GM21447 (cell line): Measurements from ENCODE around the gene MKKS.
A peak's percentile ranks its signal among the peaks of the same experiment; 100 is the strongest.
"Not testable (repeated sequence)": the region's sequence is repeated elsewhere in the genome, so short reads cannot be mapped to it uniquely, and the experiment has no call there.

ENCODE experiments used
- ATAC-seq: cut with Tn5 transposase; IDR thresholded peaks from one replicate; pipeline ENCODE4 v1.9.1; 2021; ENCODE audit not compliant: unreplicated experiment

The MKKS gene

DNA sequence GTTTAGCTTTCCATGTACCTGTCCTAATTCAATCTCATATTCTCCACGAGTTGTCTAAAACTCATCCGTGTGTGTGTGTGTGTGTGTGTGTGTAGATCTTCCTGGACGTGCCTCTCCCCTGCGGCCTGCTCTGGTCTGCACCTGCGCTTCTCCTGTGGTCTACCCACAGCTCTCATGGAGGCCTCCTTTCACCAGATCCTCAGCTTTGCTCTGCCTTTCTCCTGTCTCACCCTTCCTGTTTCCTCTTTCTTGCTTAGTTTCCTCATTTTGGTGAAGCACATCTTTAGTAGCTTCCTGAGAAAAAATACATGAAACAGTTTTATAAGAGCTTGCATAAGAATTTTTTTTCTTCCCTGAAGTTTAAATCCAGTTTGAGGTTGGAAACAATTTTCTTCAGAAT, 19.2 kb upstream of the MKKS start:
- ATAC-seq, result peak; percentile 96

DNA sequence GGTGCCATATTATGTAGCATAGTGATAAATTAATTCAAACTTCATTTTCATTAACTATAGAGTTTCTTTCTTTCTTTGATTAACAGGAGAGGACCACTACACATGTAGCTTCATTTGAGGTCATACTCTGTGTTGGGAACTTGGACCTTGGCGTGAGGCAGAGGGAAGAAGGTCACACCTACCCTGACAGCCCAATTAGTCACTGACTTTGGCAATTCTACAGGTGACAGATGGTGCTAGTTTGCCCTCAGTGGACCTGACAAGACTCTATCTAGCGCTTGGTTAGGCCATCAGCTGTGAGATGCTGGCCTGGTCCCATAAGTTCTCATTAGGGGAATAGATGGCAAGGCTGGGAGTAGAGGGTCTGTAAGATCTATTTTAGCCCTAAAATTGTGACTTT, 15.2 kb upstream of the MKKS start:
- no peak for ATAC-seq

DNA sequence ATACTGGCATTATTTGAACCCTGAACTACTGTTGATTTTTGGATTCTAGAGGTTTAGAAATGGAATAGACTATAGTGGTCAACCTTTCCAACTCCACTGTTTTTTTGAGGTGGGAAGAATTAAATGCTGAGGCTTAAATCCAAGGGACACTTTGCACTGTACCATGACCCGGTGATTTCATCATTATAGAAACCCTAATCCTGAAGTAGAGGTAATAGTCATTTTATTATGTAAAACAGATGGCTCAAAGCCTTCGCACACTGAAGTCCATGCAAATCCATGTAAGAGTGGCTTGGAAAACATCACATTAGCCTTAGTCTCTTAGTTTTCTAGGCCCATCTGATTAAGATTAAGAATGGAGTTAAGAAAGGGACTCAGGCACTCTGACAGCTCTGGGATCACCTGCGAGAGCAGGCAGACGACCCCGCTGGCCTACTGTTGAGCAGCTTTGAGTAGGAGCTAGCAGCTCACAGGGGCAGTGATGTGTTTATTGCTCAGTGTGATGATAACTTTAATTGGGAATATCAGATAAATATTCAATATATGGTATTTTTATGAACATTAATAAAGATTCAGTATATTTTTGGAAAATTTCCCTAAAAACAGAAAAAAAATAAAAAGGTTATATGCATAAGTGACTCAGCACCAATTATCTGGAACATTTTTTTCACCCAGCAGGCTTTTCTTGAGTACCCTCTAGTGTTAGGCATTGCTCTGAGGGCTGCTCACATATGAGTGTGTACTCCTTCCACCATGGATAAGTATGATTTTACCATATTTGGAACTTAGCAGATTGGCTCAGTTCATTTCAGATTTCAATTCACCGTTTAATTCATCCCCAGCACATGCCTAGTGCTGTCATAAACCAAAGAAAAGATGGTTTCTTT, 14.5 kb upstream of the MKKS start:
- ATAC-seq, result no peak

DNA sequence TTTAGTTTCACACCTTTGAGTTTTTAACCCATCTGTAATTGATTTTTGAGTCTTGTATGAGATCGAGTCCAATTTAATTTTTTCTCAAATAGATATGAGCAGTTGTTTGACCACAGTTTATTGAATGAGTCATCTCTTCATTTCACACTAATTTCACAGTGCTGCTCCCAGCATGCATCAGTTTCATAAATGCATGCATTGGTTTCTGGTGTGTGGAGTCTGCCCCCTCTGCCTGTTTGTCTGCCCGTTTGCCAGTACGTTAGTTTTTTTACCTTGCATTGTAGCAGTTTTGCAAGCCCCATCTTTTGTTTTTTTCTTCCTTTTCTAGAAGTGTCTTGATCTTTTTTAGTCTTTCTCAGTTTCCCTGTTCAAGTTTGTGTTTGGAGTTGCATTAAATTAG, 13.0 kb upstream of the MKKS start:
- ATAC-seq, result peak; percentile 97

DNA sequence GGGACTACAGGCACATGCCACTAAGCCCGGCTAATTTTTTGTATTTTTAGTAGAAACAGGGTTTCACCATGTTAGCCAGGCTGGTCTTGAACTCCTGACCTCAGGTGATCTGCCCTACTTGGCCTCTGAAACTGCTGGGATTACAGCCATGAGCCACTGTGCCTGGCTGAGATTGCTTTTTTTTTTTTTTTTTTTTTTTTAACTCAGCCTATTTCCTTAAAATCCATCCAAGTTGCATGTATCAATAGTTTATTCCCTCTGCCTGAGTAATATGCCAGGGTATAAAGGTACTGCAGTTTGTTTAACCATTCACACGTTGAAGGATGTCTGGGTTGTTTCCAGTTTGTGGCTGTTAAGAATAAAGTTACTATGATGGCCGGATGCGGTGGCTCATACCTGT, 11.7 kb upstream of the MKKS start:
- no peak for ATAC-seq

DNA sequence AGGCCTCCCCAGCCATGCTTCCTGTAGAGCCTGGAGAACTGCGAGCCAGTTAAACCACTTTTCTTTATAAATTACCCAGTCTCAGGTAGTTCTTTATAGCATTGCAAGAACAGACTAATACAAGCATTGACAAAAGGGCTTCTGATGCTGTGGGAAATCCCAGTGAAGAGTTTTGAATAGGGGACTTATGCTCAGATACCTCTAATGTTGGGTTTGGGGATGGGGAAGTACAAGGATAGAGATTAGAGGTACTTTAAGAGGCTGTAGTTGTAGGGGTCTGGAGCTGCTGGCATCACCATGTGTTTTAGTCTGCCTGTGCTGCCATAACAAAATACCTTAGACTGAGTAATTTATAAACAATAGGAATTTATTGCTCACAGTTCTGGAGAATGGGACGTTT, 9.9 kb upstream of the MKKS start:
- ATAC-seq, result no peak

DNA sequence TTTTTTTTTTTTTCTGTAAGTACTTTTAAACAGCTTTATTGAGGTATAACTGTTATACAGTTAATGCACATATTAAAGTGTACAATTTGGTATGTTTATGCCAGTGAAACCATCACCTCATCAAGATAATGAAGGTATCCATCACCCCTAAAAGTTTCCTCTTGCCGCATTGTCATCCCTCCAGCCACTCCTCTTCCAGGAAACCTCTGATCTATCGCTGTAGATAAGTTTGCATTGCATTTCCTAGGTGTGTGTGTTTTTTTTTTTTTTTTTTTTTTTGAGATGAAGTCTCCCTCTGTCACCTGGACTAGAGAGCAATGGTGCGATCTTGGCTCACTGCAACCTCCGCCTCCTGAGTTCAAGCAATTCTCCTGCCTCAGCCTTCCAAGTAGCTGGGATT, 4.2 kb upstream of the MKKS start:
- no peak for ATAC-seq

DNA sequence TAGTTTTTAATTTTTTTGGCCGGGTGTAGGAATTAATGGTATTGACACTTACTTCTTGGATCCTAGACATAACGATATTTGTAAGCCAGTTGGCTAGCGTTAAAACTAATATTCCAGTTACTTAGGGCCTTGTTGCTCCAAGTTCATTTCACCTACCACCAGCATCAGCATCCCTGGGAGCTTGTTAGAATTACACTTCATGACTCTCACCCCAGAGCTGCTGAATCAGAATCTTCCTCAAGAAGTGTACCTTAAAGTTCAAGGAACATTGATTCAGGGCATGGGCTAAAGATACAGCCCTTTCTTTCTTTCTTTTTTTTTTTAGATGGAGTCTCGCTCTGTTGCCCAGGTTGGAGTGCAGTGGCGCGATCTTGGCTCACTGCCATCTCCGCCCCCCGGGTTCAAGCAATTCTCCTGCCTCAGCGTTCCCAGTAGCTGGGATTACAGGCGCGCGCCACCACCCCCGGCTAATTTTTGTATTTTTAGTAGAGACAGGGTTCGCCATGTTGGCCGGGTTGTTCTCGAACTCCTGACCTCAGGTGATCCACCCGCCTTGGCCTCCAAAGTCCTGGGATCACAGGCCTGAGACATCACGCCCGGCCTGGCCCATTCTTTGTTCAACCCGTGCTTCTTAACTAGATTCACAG, 2.2 kb upstream of the MKKS start:
- no peak for ATAC-seq

DNA sequence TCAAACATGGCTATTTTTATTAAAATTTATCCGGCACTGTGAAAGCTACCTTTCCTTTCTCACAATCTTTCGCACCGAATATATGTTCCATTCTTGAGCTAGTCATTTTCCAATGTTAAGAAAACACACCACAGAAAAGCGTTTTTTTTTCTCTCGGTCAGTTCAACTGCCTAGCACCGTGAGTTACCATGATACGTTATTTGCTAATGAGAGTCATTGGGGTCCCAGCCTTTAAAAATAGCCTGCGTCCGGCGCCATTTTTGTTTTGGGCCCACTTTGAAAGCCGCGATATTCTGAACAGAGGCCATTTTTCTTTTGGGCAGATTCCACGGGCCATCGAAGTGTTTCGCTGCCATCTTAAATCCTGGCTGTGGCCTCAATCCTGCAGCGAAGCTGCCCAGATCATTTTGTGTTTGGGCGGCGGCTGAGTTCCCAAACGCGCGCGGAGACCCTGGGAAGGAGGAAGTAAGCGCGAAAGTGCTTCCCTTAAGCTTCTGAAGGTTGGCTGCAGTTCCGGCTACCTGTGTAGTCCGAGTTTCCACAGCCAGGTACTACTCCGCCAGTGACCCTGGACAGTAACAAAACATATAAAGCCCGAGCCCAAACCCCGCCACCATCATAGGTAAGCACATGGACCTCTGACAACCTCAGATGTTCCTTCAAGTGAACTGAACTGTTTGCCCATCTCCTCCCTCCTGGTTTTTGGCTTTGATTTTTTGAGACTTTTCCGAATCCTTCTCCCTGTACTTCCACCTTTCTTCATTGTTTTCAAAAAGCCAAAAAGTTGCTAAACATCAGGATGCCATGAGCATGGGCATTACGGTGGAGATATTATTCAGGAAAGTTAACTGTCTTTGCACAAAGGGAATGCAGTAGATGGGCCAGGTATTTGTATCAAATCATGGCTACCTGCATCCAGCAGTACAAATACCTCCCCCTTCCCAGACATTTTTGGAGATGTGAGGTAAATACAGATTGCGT, 1.1 kb upstream of the MKKS start, which contains the start of gene SLX4IP:
TSS of gene SLX4IP (plus strand) at position 474 of the 981 bp plus-strand sequence. CDS start 22,900 bp downstream, outside the sequence.
- ATAC-seq, result peak; percentile 64

DNA sequence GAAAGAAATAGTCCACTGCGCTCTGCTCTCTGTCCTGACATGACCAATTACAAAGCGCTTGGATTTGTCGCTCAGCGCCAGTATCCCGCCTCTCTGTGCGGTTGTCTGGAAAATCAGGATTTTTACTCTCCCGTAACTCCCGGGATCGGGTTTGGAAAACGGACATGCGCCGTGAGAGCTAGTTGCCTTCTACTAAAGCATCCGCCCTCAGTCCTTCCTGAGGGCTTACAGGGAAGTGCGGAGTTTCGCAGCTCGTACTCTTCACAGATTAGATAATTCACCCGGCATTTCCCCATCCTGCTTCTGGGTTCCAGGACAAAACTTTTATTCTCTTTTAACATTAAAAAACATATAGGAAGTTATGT, 427 bp upstream of the MKKS start:
- peak; percentile 48 for ATAC-seq

DNA sequence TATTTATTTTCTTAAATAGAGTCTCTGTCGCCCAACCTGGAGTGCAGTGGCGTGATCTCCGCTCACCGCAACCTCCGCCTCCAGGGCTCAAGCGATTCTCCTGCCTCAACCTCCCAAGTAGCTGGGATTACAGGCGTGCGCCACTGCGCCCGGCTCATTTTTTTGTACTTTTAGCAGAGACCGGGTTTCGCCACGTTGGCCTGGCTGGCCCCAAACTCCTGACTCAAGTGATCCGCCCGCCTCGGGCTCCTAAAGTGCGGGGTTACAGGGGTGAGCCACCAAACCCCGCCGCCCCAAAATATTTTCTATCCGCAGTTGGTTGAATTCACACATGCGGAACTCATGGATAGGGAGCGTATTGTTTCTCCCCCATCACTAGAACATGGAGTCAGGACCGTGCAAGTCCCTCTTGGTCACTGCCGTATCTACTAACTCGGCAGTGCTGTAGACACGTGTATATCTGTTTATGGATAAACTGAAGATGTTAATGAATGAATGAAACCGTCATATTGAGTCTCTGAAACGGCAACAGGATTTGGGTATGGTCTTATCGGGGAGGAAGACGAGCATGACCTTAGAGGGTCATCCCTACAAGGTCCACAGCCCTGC, 904 bp downstream of the MKKS start:
- ATAC-seq, result no peak

DNA sequence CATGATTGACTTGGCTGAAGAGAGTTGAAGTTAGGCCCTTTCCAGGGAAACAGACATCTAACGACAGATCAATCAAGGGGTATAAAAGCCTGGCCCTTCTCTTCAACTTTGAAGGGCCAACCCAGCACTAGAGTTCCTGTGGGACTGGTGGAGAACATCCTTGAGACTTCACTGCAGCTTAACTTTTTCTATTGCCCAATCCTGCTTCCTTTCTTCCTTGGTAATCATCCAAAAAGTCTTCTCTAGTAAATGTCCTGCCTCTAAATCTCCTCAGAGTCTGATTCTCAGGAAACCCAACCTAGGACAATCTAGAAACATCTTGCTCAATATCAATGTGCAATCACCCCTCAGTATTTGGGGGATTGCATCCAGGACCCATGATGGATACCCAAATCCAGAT, 1.9 kb downstream of the MKKS start:
- ATAC-seq, result no peak

DNA sequence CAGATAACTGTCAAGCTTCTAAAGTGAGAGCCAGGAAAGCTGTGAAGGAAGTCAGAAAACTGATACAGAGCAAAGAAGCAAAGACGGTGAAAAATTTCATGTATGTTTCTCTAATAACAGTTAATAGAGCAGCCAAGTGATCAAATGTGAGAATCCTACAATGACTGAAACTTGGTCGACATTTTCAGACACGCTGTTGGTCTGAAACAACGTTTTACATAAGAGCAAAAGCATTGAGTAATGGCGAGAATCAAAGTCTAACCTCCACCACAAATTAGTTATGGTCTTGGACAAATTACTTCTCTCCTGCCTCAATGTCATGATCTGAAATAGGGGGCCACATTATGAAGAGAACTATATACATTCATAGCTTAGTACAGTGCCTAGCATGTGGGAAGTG, 3.3 kb downstream of the MKKS start:
- ATAC-seq, result no peak

DNA sequence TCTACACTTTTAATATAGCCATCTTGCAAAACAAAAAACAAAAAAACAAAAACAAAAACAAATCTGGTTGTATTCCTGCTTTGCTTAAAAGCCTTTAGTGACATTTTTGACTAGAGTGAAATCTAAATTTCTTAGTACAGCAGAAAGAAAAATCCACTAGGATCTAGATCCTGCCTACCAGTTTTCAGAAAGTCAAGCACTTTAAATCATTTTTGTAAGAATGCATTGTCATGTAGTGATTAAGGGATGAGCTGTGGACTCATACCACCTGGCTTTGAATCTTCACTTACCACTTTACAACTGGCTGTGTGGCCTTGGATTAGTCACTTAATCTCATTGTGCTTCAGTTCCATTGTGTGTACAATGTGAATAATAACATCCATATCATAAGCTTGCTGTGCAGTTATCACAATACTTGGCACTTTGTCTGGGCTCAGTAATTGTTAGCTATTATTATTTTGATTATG, 4.0 kb downstream of the MKKS start:
- ATAC-seq, result no peak

DNA sequence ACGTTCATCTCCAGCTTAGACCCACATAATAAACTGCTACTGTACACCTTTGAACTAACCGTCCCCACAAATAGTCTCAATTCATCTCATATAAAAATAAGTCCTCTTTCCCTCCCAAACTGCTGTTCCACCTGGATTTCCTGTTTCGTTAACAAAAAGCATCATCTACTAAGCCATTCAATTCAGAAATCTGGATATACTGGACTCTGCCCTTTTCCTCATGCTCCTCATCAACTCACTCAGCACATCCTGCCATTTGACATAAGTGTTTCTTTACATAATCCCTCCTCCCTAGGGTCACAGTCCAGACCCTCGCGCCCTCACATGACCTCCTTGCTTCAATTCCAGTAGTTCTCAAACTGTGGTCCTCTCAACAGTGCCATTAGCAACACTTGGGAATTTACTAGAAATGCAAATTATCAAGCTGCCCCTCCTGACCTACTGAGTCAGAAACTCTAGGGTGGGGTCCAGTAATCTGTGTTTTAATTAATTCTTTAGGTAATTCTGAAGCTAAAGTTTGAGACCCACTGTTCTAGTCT, 4.5 kb downstream of the MKKS start:
- ATAC-seq, result no peak

DNA sequence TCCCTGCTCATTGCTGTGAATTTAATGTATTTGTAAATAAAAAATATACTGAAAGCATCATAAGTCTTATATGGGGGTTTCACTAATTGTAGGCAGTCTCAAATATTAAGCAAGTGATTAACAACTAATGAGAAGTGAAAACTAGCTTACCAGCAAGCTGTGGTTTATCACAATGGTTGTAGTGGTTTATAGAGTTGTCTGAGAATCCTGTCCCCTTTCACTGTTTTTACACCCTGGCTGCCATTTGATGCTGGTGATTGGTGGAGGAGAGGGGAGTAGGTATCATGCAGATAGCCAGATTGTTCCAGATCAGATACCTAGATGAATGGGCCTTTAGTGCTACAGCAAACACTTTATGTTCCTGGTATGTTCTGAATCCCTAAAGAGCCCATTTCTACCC, 6.0 kb downstream of the MKKS start:
- no peak for ATAC-seq

DNA sequence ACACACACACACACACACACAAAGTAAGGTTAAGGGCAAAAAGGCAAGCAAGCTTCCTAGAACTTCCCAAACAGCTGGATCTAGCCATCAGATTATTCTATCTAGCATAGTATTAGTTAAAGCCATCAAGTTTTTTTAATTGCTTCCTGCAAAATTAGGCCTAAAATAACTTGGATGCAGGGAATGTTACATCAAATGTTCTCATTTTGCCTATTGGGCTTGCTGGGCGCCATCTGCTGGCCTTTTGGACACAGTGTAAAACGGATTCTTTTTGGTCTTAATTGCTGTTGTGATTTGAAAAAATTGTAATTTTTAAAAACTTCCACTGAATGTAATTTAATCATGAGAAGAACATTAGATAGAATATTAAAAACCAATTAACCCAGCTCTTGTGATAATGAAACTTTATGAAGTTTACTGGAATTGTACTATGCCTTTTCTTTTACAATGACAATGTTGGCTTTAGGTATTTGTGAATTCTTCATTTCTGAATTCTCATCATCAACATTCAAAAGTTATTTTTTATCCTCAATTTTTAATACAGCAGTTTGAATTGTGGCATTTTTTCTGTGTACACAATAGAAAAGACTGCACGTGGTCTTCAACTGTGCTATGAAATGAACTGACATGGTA, 6.8 kb downstream of the MKKS start:
- ATAC-seq, result no peak

DNA sequence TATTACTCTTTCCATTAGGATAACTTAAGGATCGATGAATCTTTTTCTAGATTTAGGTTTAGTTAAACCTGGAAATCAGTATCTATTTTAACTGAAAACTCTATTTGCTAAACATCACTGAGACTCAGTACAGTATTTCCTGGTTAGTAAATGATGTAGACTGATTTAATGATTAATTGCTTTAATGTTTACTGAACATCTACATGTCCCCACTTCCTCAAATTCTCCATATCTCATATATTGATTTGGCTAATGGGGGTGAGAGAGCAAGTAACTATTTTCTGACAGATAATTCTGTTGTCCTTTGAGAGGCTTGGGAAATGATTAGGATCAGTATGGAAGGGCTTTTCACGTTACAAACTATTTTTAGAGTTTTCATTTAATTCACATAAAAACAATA, 10.3 kb downstream of the MKKS start:
- peak; percentile 63 for ATAC-seq

DNA sequence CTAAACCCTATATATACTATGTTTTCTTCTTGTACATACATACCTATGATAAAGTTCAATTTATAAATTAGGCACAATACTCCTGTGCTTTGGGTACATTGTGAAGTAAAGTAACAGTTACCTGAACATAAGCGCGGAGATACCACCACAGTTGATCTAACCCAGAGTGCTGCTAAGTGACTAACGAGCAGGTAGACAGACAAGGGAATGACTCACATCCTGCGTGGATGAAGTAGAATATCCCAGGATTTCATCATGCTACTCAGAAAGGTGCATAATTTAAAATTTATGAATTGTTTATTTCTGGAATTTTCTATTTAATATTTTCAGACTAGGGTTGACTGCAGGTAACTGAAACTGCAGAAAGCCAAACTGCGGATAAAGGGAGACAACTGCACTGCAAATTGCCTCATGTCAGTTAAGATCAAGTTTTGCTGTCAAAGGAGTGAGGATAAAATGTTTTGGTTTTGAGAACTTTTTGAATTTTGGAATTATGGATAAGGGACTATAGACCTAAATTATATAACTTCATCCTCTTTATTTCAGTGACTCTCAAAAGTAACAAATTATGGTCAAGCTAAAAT, 14.4 kb downstream of the MKKS start:
- no peak for ATAC-seq

DNA sequence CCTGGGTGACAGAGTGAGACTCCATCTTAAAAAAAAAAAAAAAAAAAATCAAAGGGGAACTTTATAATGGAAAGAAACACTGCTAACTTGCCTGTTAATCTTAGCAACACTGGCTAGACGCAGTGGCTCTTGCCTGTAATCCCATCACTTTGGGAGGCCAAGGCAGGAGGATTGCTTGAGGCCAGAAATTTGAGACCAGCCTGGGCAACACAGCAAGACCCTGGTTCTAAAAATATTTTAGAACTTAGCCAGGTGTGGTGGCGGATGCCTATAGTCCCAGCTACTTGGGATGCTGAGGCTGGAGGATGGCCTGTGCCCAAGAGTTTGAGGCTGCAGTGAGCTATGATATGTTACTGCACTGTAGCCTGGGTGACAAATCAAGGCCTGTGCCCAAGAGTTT, 16.8 kb downstream of the MKKS start:
- not testable (repeated sequence) for ATAC-seq
